Neural cell (in vitro differentiated cells): ENCODE data around the gene ARID1B. TPM values are rescaled to one million over a fixed set of nuclear protein-coding genes. Genes with fewer than 3 reads are reported as not detected.

ENCODE experiments used
- H2AFZ ChIP-seq: fragments of 200-600, 300-800 bp; sonication (generic), shearing (Covaris generic); 2 replicates; pipeline ENCODE4 v1.6.0; 2014; ENCODE audit warnings: low read depth, mild to moderate bottlenecking, antibody characterized with exemption, low read length, moderate library complexity
- H3F3A ChIP-seq: fragments of 200-600 bp; shearing (Covaris generic); 2 replicates; pipeline ENCODE4 v1.6.1; 2016; ENCODE audit warnings: mild to moderate bottlenecking, moderate library complexity, mixed read lengths, antibody characterized with exemption, low read length; ENCODE audit not compliant: insufficient read depth, poor library complexity, severe bottlenecking
- H3K27ac ChIP-seq: fragments of 200-600, 300-800 bp; sonication (generic), shearing (Covaris generic); 2 replicates; pipeline ENCODE4 v1.5.1; 2014; ENCODE audit warnings: mild to moderate bottlenecking, low read length, moderate library complexity
- H3K27me3 ChIP-seq: fragments of 300-800, 200-600 bp; sonication (generic), shearing (Covaris generic); 2 replicates; pipeline ENCODE4 v1.6.0; 2014; ENCODE audit warnings: mild to moderate bottlenecking, low read depth, low read length, moderate library complexity; ENCODE audit not compliant: insufficient read depth
- H3K36me3 ChIP-seq: fragments of 300-800, 200-600 bp; sonication (generic), shearing (Covaris generic); 2 replicates; pipeline ENCODE4 v1.5.1; 2014; ENCODE audit warnings: mild to moderate bottlenecking, antibody characterized with exemption, low read length, moderate library complexity; ENCODE audit not compliant: insufficient read depth
- H3K4me2 ChIP-seq: fragments of 300-800, 200-600 bp; sonication (generic), shearing (Covaris generic); 2 replicates; pipeline ENCODE4 v1.6.0; 2014; ENCODE audit warnings: mild to moderate bottlenecking, low read length
- H3K4me3 ChIP-seq: fragments of 300-800, 200-600 bp; sonication (generic), shearing (Covaris generic); 2 replicates; pipeline ENCODE4 v1.5.1; 2014; ENCODE audit warnings: mild to moderate bottlenecking, low read length, moderate library complexity
- H3K79me2 ChIP-seq: fragments of 200-600 bp; shearing (Covaris generic); replicated peaks from 2 replicates; pipeline ENCODE4 v1.6.0; 2014; ENCODE audit warnings: mild to moderate bottlenecking, low read length, moderate library complexity; ENCODE audit not compliant: insufficient read depth
- H3K9ac ChIP-seq: fragments of 300-800, 200-600 bp; sonication (generic), shearing (Covaris generic); 2 replicates; pipeline ENCODE4 v1.6.1; 2016; ENCODE audit warnings: mild to moderate bottlenecking, low read length, mixed read lengths
- H3K9me2 ChIP-seq: fragments of 200-600 bp; shearing (Covaris generic); 2 replicates; pipeline ENCODE4 v1.6.1; 2016; ENCODE audit warnings: mild to moderate bottlenecking, low read length, mixed read lengths; ENCODE audit not compliant: insufficient read depth
- H3K9me3 ChIP-seq: fragments of 200-600, 300-800 bp; sonication (generic), shearing (Covaris generic); 2 replicates; pipeline ENCODE4 v1.6.1; 2016; ENCODE audit warnings: mild to moderate bottlenecking, mixed run types, low read length, moderate library complexity, mixed read lengths
- H4K20me1 ChIP-seq: fragments of 200-600 bp; shearing (Covaris generic); 2 replicates; pipeline ENCODE4 v1.6.1; 2016; ENCODE audit warnings: mild to moderate bottlenecking, mixed run types; ENCODE audit not compliant: insufficient read depth
- CTCF ChIP-seq: fragments of 450-650 bp; IDR thresholded peaks from 2 replicates; pipeline ENCODE4 v1.5.1; 2014; ENCODE audit warnings: antibody characterized with exemption, mild to moderate bottlenecking, moderate library complexity; ENCODE audit not compliant: poor library complexity, severe bottlenecking
- EP300 ChIP-seq: fragments of 450-650 bp; conservative IDR thresholded peaks from 2 replicates; pipeline ENCODE4 v1.6.1; 2014; ENCODE audit warnings: antibody characterized with exemption, mild to moderate bottlenecking, moderate library complexity; ENCODE audit not compliant: poor library complexity, severe bottlenecking
- EZH2 ChIP-seq: fragments of 200-600, 300-800 bp; shearing (Covaris generic), sonication (generic); IDR thresholded peaks from 2 replicates; pipeline ENCODE4 v1.6.1; 2014; ENCODE audit warnings: antibody characterized with exemption, low read length, borderline replicate concordance, mild to moderate bottlenecking; ENCODE audit not compliant: insufficient read depth, poor library complexity, severe bottlenecking
- MXI1 ChIP-seq: fragments of 450-650 bp; conservative IDR thresholded peaks from 2 replicates; pipeline ENCODE4 v1.6.1; 2014; ENCODE audit warnings: antibody characterized with exemption, mild to moderate bottlenecking; ENCODE audit not compliant: poor library complexity, severe bottlenecking
- POLR2AphosphoS5 ChIP-seq: IDR thresholded peaks from 2 replicates; pipeline ENCODE4 v1.6.1; 2012
- RAD21 ChIP-seq: fragments of 450-650 bp; conservative IDR thresholded peaks from 2 replicates; pipeline ENCODE4 v1.6.1; 2014; ENCODE audit warnings: antibody characterized with exemption, mild to moderate bottlenecking, moderate library complexity
- REST ChIP-seq: IDR thresholded peaks from 2 replicates; pipeline ENCODE4 v1.6.1; 2012; ENCODE audit warnings: borderline replicate concordance
- SMC3 ChIP-seq: fragments of 450-650 bp; conservative IDR thresholded peaks from 2 replicates; pipeline ENCODE4 v1.6.1; 2014; ENCODE audit warnings: antibody characterized with exemption, mild to moderate bottlenecking, moderate library complexity; ENCODE audit not compliant: poor library complexity
- TAF1 ChIP-seq: IDR thresholded peaks from 2 replicates; pipeline ENCODE4 v1.6.1; 2012; ENCODE audit warnings: low read depth
- polyA plus RNA-seq: library from polyadenylated mRNA; depleted of rRNA; stranded (reverse); fragments of >200 nt; gene quantifications from 2 replicates; pipeline ENCODE4 v1.2.3, GENCODE V29; 2014

Gene ARID1B
- polyA plus RNA-seq, 1 donor from 2014 or later = 35.0 TPM

DNA sequence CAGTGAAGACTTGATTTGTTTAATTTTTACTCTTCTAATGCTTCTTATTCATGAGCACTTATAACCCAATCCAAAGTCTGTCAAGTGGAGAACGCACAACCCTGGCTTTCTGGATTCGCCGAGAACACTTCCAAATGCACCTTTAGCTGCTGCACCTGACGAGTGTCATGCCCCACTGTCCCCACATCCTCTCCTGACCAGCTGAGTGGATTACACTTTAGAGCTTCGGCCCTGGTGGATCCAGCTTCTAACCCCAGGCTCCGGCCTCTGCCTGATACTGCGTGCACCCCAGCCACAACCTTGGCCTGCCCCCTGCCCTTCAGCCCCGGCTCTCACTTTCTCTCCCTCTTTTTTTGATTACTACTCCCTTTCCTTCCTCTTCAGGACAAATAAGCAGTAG is 287.3 kb downstream of the ARID1B start:
- TF ChIP-seq SMC3 (no peak), MXI1 (no peak), TAF1 (no peak), CTCF (no peak), RAD21 (no peak), EP300 (no peak), EZH2 (no peak), REST (no peak), POLR2AphosphoS5 (no peak)
- Histone ChIP-seq H3K9me3 (no peaks in the 10 kb centered on the region), H3F3A (no peaks in the 10 kb centered on the region), H3K4me2 (no peak overlapping the region), H3K4me3 (no peak overlapping the region), H3K36me3 (no peaks in the 10 kb centered on the region), H3K9ac (no peak overlapping the region), H2AFZ (no peak overlapping the region), H3K27ac (no peak overlapping the region), H3K79me2 (peaks cover 20% of the 10 kb centered on the region), H3K9me2 (no peaks in the 10 kb centered on the region), H4K20me1 (no peaks in the 10 kb centered on the region), H3K27me3 (no peaks in the 10 kb centered on the region)

DNA sequence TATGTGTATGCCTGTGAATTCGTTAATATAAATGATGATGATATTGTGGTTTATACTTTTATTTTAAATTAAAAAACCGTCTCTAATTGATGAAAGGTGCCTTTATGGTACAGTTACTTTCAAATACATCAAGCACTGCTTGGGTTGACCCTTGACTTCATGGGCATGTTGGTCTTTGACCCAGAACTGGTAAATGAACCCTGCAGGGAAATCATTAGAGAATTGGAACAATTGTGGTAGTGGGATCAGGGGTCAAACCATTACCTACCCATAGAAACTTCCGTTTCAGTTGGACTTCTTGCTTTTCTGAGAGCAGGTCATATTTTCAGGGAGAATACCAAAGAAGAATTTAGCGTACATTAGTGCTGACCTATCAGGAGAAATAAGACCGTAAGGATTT is 288.2 kb downstream of the ARID1B start:
- Histone ChIP-seq H2AFZ (no peak overlapping the region), H3K9me3 (no peaks in the 10 kb centered on the region), H3K9me2 (no peaks in the 10 kb centered on the region), H3K9ac (no peak overlapping the region), H4K20me1 (no peaks in the 10 kb centered on the region), H3K27me3 (no peaks in the 10 kb centered on the region), H3F3A (peaks cover 4% of the 10 kb centered on the region), H3K4me3 (no peak overlapping the region), H3K27ac (no peak overlapping the region), H3K79me2 (peaks cover 20% of the 10 kb centered on the region), H3K36me3 (no peaks in the 10 kb centered on the region), H3K4me2 (no peak overlapping the region)
- TF ChIP-seq SMC3 (no peak), POLR2AphosphoS5 (no peak), MXI1 (no peak), EP300 (no peak), CTCF (no peak)
